ENCODE results near the gene PAX5.

GRCh38 chr9:37062336-37062735 lies 28.3 kb upstream of the PAX5 start:
- TF ChIP-seq CTCF (IDR thresholded peaks at IDR 0.05) = no peak
- no peak for TF ChIP-seq POLR2A (IDR thresholded peaks at IDR 0.05)

Measured in uterus (tissue), 2 donors.